Trophoblast cell (in vitro differentiated cells and primary cell): Measurements from ENCODE around the gene EPS15.
A peak's percentile ranks its signal among the peaks of the same experiment; 100 is the strongest.

Experiments used
- DNase-seq, 2 donors: peaks; one replicate each; pipeline ENCODE4 v3.0.0-alpha.2; 2016
- H2AFZ ChIP-seq: 2 replicates; pipeline ENCODE4 v1.6.1; 2013; ENCODE audit warnings: low read length, moderate library complexity, mild to moderate bottlenecking; ENCODE audit not compliant: insufficient read depth, poor library complexity
- H2AK5ac ChIP-seq: 2 replicates; pipeline ENCODE4 v1.6.1; 2013; ENCODE audit warnings: mild to moderate bottlenecking, low read length
- H2BK120ac ChIP-seq: 2 replicates; pipeline ENCODE4 v1.6.1; 2013; ENCODE audit warnings: low read length, mild to moderate bottlenecking, moderate library complexity; ENCODE audit not compliant: insufficient read depth, poor library complexity
- H2BK12ac ChIP-seq: 2 replicates; pipeline ENCODE4 v1.6.1; 2013; ENCODE audit warnings: mild to moderate bottlenecking, low read length, moderate library complexity
- H2BK5ac ChIP-seq: 2 replicates; pipeline ENCODE4 v1.6.1; 2013; ENCODE audit warnings: low read length, low read depth, moderate library complexity, mild to moderate bottlenecking; ENCODE audit not compliant: poor library complexity
- H3K14ac ChIP-seq: 2 replicates; pipeline ENCODE4 v1.6.1; 2013; ENCODE audit warnings: mild to moderate bottlenecking, low read length
- H3K18ac ChIP-seq: 2 replicates; pipeline ENCODE4 v1.6.1; 2013; ENCODE audit warnings: mild to moderate bottlenecking, low read length
- H3K23ac ChIP-seq: 2 replicates; pipeline ENCODE4 v1.6.1; 2013; ENCODE audit warnings: low read length
- H3K27ac ChIP-seq: 2 replicates; pipeline ENCODE4 v1.5.1; 2013; ENCODE audit warnings: low read depth, mild to moderate bottlenecking, inconsistent platforms, low read length, moderate library complexity
- H3K27me3 ChIP-seq: 2 replicates; pipeline ENCODE4 v1.6.1; 2013; ENCODE audit warnings: inconsistent platforms, mild to moderate bottlenecking, low read length, moderate library complexity; ENCODE audit not compliant: insufficient read depth
- H3K36me3 ChIP-seq, 2 experiments: 1 replicate in 1 of 2; 2 replicates in 1 of 2; pipeline ENCODE4 v1.6.1; 2013; ENCODE audit warnings: low read length in 2 of 2, mild to moderate bottlenecking in 2 of 2, moderate library complexity in 1 of 2; ENCODE audit not compliant: insufficient read depth in 2 of 2, control insufficient read depth in 1 of 2
- H3K4ac ChIP-seq: 2 replicates; pipeline ENCODE4 v1.6.1; 2013; ENCODE audit warnings: low read depth, mild to moderate bottlenecking, low read length, moderate library complexity
- H3K4me1 ChIP-seq, 2 experiments: 1 replicate in 1 of 2; 2 replicates in 1 of 2; pipeline ENCODE4 v1.6.1; 2013; ENCODE audit warnings: low read length in 2 of 2, mild to moderate bottlenecking in 2 of 2, moderate library complexity in 1 of 2; ENCODE audit not compliant: insufficient read depth in 2 of 2, control insufficient read depth in 1 of 2
- H3K4me2 ChIP-seq: 2 replicates; pipeline ENCODE4 v1.6.1; 2013; ENCODE audit warnings: inconsistent platforms, mild to moderate bottlenecking, low read length, moderate library complexity
- H3K4me3 ChIP-seq: 2 replicates; pipeline ENCODE4 v1.5.1; 2013; ENCODE audit warnings: mild to moderate bottlenecking, low read depth, low read length, inconsistent platforms
- H3K79me1 ChIP-seq: one replicate; pipeline ENCODE4 v1.6.1; 2013; ENCODE audit warnings: low read length
- H3K79me2 ChIP-seq: 2 replicates; pipeline ENCODE4 v1.6.1; 2013; ENCODE audit warnings: low read length, mild to moderate bottlenecking; ENCODE audit not compliant: control insufficient read depth, insufficient read depth, poor library complexity
- H3K9ac ChIP-seq: 2 replicates; pipeline ENCODE4 v1.6.1; 2013; ENCODE audit warnings: mild to moderate bottlenecking, low read length
- H3K9me3 ChIP-seq: 2 replicates; pipeline ENCODE4 v1.6.1; 2013; ENCODE audit warnings: low read depth, mild to moderate bottlenecking, control low read depth, inconsistent platforms, low read length; ENCODE audit not compliant: insufficient read depth
- H4K12ac ChIP-seq: 2 replicates; pipeline ENCODE4 v1.6.1; 2013; ENCODE audit warnings: low read depth, mild to moderate bottlenecking, low read length, moderate library complexity
- H4K8ac ChIP-seq: 2 replicates; pipeline ENCODE4 v1.6.1; 2013; ENCODE audit warnings: low read depth, mild to moderate bottlenecking, low read length, moderate library complexity
- H4K91ac ChIP-seq: one replicate; pipeline ENCODE4 v1.6.1; 2013; ENCODE audit warnings: low read depth, mild to moderate bottlenecking, low read length, moderate library complexity
- WGBS: extraction: QIAGEN DNeasy Blood & Tissue Kit; methylation state at CpG from one replicate; pipeline ENCODE4 v1.1.7; 2013; ENCODE audit warnings: missing lambda C conversion rate; ENCODE audit not compliant: insufficient read length, insufficient coverage; ENCODE audit errors: extremely low coverage; 5-methylcytosine and 5-hydroxymethylcytosine counted together

EPS15 gene

GRCh38 chr1:51551848-51552296 is 32.8 kb upstream of the EPS15 start:
- H3K27ac ChIP-seq, result no peak overlapping the region
- H2BK120ac ChIP-seq, result no peak overlapping the region
- no peak overlapping the region for H2BK12ac ChIP-seq
- H3K79me2 ChIP-seq, result no peaks in the 10 kb centered on the region
- H3K14ac ChIP-seq, result no peak overlapping the region
- H3K23ac ChIP-seq, result no peak overlapping the region
- H3K4me2 ChIP-seq, result no peak overlapping the region
- no peak overlapping the region for H2AK5ac ChIP-seq
- no peak overlapping the region for H4K12ac ChIP-seq
- H4K8ac ChIP-seq, result no peak overlapping the region
- no peak overlapping the region for H2BK5ac ChIP-seq
- WGBS, result no CpG with 5 or more reads among the region's 5 CpGs
- DNase-seq, result no peak
- no peaks in the 10 kb centered on the region for H3K27me3 ChIP-seq
- H3K18ac ChIP-seq, result no peak overlapping the region
- H4K91ac ChIP-seq, result no peak overlapping the region
- H3K9ac ChIP-seq, result no peak overlapping the region
- H3K4ac ChIP-seq, result no peak overlapping the region
- H3K79me1 ChIP-seq, result peaks cover 7% of the 10 kb centered on the region
- no peak overlapping the region for H3K4me3 ChIP-seq
- no peaks in the 10 kb centered on the region for H3K9me3 ChIP-seq
- no peak overlapping the region for H2AFZ ChIP-seq
- peaks cover 3 to 8% of the 10 kb centered on the region in 2 experiments for H3K4me1 ChIP-seq
- H3K36me3 ChIP-seq, result no peaks in the 10 kb centered on the region

GRCh38 chr1:51551081-51551480 is 32.0 kb upstream of the EPS15 start:
- Histone ChIP-seq H2BK5ac (no peak overlapping the region), H2BK120ac (no peak overlapping the region), H3K4me2 (no peak overlapping the region), H3K79me2 (no peaks in the 10 kb centered on the region), H3K14ac (no peak overlapping the region), H2AFZ (no peak overlapping the region), H3K79me1 (peaks cover 7% of the 10 kb centered on the region), H2BK12ac (no peak overlapping the region), H3K4me3 (no peak overlapping the region), H3K18ac (no peak overlapping the region), H3K27ac (no peak overlapping the region), H4K8ac (no peak overlapping the region), H4K91ac (no peak overlapping the region), H3K27me3 (no peaks in the 10 kb centered on the region), H2AK5ac (no peak overlapping the region), H4K12ac (no peak overlapping the region), H3K4me1 (peaks cover 3 to 8% of the 10 kb centered on the region in 2 experiments), H3K36me3 (no peaks in the 10 kb centered on the region), H3K9me3 (no peaks in the 10 kb centered on the region), H3K9ac (no peak overlapping the region), H3K4ac (no peak overlapping the region), H3K23ac (no peak overlapping the region)
- DNase-seq, result no peak
- WGBS, result 100% methylated on average over 1 of the region's 2 CpGs

DNA sequence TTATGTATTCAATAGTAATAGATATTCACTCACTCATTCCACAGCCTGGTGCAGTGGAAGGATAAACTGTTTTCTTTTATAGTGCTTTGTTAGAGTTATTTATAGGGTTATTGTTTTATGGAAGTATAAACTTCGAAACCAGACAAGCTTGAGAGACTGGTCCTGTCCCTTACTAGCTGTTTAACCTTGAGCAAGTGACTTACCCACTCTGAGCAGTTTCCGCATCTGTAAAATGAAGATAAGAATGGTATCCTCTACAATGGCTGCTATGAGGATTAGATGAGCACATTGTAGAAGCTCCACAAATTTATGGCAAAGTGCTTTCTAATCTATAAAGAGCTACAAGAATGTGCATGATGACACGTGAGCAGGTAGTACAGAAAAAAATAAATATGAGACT is 30.8 kb upstream of the EPS15 start:
- Histone ChIP-seq H3K18ac (no peak overlapping the region), H3K27ac (no peak overlapping the region), H3K14ac (no peak overlapping the region), H2AK5ac (no peak overlapping the region), H3K4me2 (no peak overlapping the region), H3K27me3 (no peaks in the 10 kb centered on the region), H3K36me3 (no peaks in the 10 kb centered on the region), H4K91ac (no peak overlapping the region), H2BK5ac (no peak overlapping the region), H2BK120ac (no peak overlapping the region), H3K79me1 (peaks cover 7% of the 10 kb centered on the region), H3K9ac (no peak overlapping the region), H3K9me3 (no peaks in the 10 kb centered on the region), H2AFZ (no peak overlapping the region), H4K12ac (no peak overlapping the region), H2BK12ac (no peak overlapping the region), H3K4me3 (no peak overlapping the region), H3K79me2 (no peaks in the 10 kb centered on the region), H3K4ac (no peak overlapping the region), H3K4me1 (peaks cover 3 to 8% of the 10 kb centered on the region in 2 experiments), H3K23ac (no peak overlapping the region), H4K8ac (no peak overlapping the region)
- no CpG with 5 or more reads among the region's 3 CpGs for WGBS
- peak in 1 of 2 donors; percentile 38 for DNase-seq

GRCh38 chr1:51549016-51549619 is 30.1 kb upstream of the EPS15 start:
- no CpG with 5 or more reads among the region's 3 CpGs for WGBS

More at GRCh38 chr1:51549016-51549619, 30.1 kb upstream of the EPS15 start:
- H3K18ac ChIP-seq, result no peak overlapping the region
- H3K4me1 ChIP-seq, result peaks cover 3 to 8% of the 10 kb centered on the region in 2 experiments
- H3K14ac ChIP-seq, result no peak overlapping the region
- H2BK5ac ChIP-seq, result peak overlapping the region; percentile 21
- H2BK120ac ChIP-seq, result peak overlapping the region; percentile 13
- no peaks in the 10 kb centered on the region for H3K36me3 ChIP-seq
- H4K91ac ChIP-seq, result peak overlapping the region; percentile 37
- H3K4me3 ChIP-seq, result no peak overlapping the region
- no peak overlapping the region for H2AK5ac ChIP-seq
- no peak for DNase-seq
- peaks cover 5% of the 10 kb centered on the region for H3K79me1 ChIP-seq
- H3K27me3 ChIP-seq, result no peaks in the 10 kb centered on the region
- H3K9ac ChIP-seq, result no peak overlapping the region
- no peak overlapping the region for H2AFZ ChIP-seq
- no peak overlapping the region for H3K4me2 ChIP-seq
- no peak overlapping the region for H3K23ac ChIP-seq
- no peak overlapping the region for H3K27ac ChIP-seq
- H4K12ac ChIP-seq, result no peak overlapping the region
- no peaks in the 10 kb centered on the region for H3K79me2 ChIP-seq
- peak overlapping the region; percentile 60 for H4K8ac ChIP-seq
- no peaks in the 10 kb centered on the region for H3K9me3 ChIP-seq
- no peak overlapping the region for H3K4ac ChIP-seq
- no peak overlapping the region for H2BK12ac ChIP-seq
